Sigmoid colon (tissue), 7 donors: Measurements from ENCODE around the gene TANGO6. TPM values are rescaled to one million over a fixed set of nuclear protein-coding genes. Genes with fewer than 3 reads are reported as not detected.

Source experiments
- DNase-seq: peaks from one replicate; pipeline ENCODE4 v3.0.0-alpha.2; 2019
- H3K27ac ChIP-seq, 4 donors: fragments of 200-600 bp; sonication (generic); one replicate each; pipeline ENCODE4 v1.5.1; 2016 to 2019; ENCODE audit warnings: mild to moderate bottlenecking in 1 of 4
- H3K27me3 ChIP-seq, 3 donors: fragments of 200-600 bp; sonication (generic); one replicate each; pipeline ENCODE4 v1.5.1; 2019; ENCODE audit warnings: mild to moderate bottlenecking in 1 of 3
- H3K36me3 ChIP-seq, 4 donors: fragments of 200-600 bp; sonication (generic); one replicate each; pipeline ENCODE4 v1.5.1; 2016 to 2019
- H3K4me1 ChIP-seq, 4 donors: fragments of 200-600 bp; sonication (generic); one replicate each; pipeline ENCODE4 v1.5.1; 2017 to 2019
- H3K4me3 ChIP-seq, 4 donors: fragments of 200-600 bp; sonication (generic); one replicate each; pipeline ENCODE4 v1.5.1; 2017 to 2019; ENCODE audit warnings: mild to moderate bottlenecking in 2 of 4, moderate library complexity in 1 of 4
- H3K9me3 ChIP-seq, 4 donors: fragments of 200-600 bp in 3 of 4; sonication (generic) in 3 of 4; one replicate each; pipeline versions ENCODE4 v1.5.1 to v1.6.1; 2013 to 2019
- CTCF ChIP-seq, 4 experiments: fragments of 450-650 bp in 3 of 4; fragments of 200-600 bp in 1 of 4; IDR thresholded peaks; one replicate each; pipeline ENCODE4 v1.5.1; 2016 to 2019; ENCODE audit warnings: antibody characterized with exemption in 4 of 4, mild to moderate bottlenecking in 3 of 4, moderate library complexity in 2 of 4
- EP300 ChIP-seq, 4 donors: sonication (generic); formaldehyde crosslinking; IDR thresholded peaks; one replicate each; pipeline ENCODE4 v1.6.1; 2017; ENCODE audit warnings: antibody characterized with exemption in 4 of 4
- POLR2A ChIP-seq, 2 donors: fragments of 450-650 bp; IDR thresholded peaks; one replicate each; pipeline ENCODE4 v1.6.1; 2016; ENCODE audit warnings: antibody characterized with exemption in 2 of 2, mild to moderate bottlenecking in 2 of 2, moderate library complexity in 2 of 2
- POLR2AphosphoS5 ChIP-seq, 4 donors: sonication (generic); formaldehyde crosslinking; IDR thresholded peaks; one replicate each; pipeline ENCODE4 v1.6.1; 2017; ENCODE audit warnings: antibody characterized with exemption in 4 of 4
- WGBS, 2 donors: extraction: QIAGEN DNeasy Blood & Tissue Kit; methylation state at CpG; one replicate each; pipeline ENCODE4 v1.1.7; 2013; 5-methylcytosine and 5-hydroxymethylcytosine counted together
- intact Hi-C: fragments of 100-400 bp; cut with DNase I; formaldehyde crosslinking; loops from one replicate; pipeline ENCODE4 v1.15.1; 2023
- polyA plus RNA-seq, 3 donors: library from polyadenylated mRNA; stranded (reverse); fragments of 200-250 nt; gene quantifications; one replicate each; pipeline ENCODE4 v1.2.3, GENCODE V29; 2013
- total RNA-seq, 4 donors: library from RNA; depleted of rRNA; stranded (reverse); fragments of >200 nt; gene quantifications; one replicate each; pipeline ENCODE4 v1.1.0, GENCODE V29; 2016
- donor health status: healthy with polysubstance abuse.
- donor health status: Bipolar disorder and iron deficiency.
- donor health status: healthy.

Gene TANGO6
- total and polyA plus RNA-seq, 7 donors: 0.92 to 23.5 (median 16.0) TPM

DNA sequence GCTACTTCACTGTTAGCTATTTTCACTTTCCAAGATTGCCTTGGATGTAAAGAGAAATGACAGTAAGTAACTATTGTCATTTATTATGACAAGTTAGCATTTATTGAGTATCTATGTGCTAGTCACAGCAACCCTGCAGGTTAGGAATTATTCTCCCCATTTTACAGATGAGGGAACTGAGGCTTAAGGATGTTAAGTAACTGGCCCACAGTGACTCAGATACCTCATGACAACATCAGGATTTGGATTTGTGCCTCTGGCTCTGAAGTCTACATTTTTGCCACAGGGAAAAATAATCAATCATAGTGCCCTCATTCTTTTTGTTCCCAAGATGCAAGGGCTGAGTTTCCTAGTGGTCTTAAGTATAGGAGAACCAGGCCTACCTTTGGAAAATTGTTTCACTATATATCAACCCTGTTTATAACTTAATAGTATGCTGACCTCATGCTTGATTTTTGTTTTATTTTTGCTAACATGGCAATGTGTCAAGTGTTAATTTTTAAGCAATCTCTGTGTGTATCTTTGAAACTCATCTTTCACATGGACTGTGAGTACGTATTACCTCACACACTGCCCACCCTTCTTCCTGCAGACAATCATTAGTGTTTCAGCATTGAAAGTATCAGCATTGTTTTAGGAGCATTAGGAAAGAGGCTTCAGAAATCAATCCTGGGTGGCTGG, 105.0 kb downstream of the TANGO6 start:
- Histone ChIP-seq H3K4me3 (no peak overlapping the region), H3K27ac (no peak overlapping the region), H3K27me3 (no peaks in the 10 kb centered on the region), H3K9me3 (peaks cover 0 to 7% (median 0%) of the 10 kb centered on the region in 4 donors), H3K4me1 (peaks cover 0 to 3% (median 0%) of the 10 kb centered on the region in 4 donors), H3K36me3 (peaks cover 0 to 10% (median 4%) of the 10 kb centered on the region in 4 donors)
- TF ChIP-seq EP300 (IDR thresholded peaks at IDR 0.05) (no peak), POLR2AphosphoS5 (IDR thresholded peaks at IDR 0.05) (no peak), POLR2A (IDR thresholded peaks at IDR 0.05) (no peak), CTCF (IDR thresholded peaks at IDR 0.05) (no peak)
- 77 to 91% methylated on average over 1 of the region's 1 CpG for WGBS, 2 donors
- DNase-seq: no peak
- intact Hi-C loops: no loop called here

- TF ChIP-seq POLR2A (IDR thresholded peaks at IDR 0.05) (no peak), POLR2AphosphoS5 (IDR thresholded peaks at IDR 0.05) (no peak), EP300 (IDR thresholded peaks at IDR 0.05) (no peak), CTCF (IDR thresholded peaks at IDR 0.05) (no peak)
- intact Hi-C loops: no loop called here
- no peaks in the 10 kb centered on the region for H3K36me3 ChIP-seq
Measured at GRCh38 chr16:68951991-68952877, 108.9 kb downstream of the TANGO6 start.

DNA sequence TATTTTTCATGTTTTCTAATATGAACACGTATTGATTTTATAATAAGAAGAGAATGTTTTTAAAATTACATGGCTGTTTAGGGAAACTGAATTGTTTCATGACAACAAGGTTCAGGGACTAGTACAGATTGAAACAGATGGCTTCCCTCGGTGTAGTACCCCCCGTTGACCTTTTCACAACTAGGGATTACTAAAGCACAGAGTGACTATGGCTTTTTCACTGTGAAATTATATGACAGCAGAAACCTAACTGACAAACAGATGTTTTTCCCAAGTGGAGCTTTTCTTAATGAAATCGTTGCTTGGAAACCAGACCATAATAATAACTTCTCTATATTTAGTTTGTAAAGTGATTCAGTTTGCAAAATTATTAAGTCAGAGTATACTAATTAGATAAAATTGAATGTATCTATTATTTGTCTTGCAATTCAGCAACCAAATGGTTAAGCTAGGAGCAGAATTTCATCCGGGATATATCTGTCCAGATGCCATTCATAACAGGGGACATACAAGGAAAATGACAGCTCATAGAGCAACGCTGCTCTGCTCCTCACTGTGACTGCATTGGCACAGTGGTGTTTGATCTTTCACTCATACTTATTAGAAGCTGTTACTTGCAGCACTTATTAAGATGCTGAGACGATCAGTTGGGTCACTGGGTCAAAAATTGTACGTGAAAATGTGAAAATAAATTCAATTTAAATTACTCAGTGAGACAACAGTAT, 111.7 kb downstream of the TANGO6 start:
- no peaks in the 10 kb centered on the region for H3K4me1 ChIP-seq
- TF ChIP-seq CTCF (IDR thresholded peaks at IDR 0.05) (no peak), EP300 (IDR thresholded peaks at IDR 0.05) (no peak), POLR2AphosphoS5 (IDR thresholded peaks at IDR 0.05) (no peak), POLR2A (IDR thresholded peaks at IDR 0.05) (no peak)
- intact Hi-C loops: no loop called here
- no peaks in the 10 kb centered on the region for H3K27me3 ChIP-seq
- H3K27ac ChIP-seq: no peak overlapping the region
- no peak overlapping the region for H3K4me3 ChIP-seq
- H3K36me3 ChIP-seq: no peaks in the 10 kb centered on the region
- DNase-seq: no peak
- no peaks in the 10 kb centered on the region for H3K9me3 ChIP-seq
- 70 to 75% methylated on average over 8 of the region's 8 CpGs for WGBS, 2 donors

More at GRCh38 chr16:68951991-68952877, 108.9 kb downstream of the TANGO6 start:
- Histone ChIP-seq H3K27me3 (no peaks in the 10 kb centered on the region), H3K9me3 (no peaks in the 10 kb centered on the region), H3K27ac (no peak overlapping the region), H3K4me3 (no peak overlapping the region), H3K4me1 (peaks cover 0 to 3% (median 0%) of the 10 kb centered on the region in 4 donors)
- 69 to 75% methylated on average over 2 of the region's 2 CpGs for WGBS, 2 donors
- no peak for DNase-seq

DNA sequence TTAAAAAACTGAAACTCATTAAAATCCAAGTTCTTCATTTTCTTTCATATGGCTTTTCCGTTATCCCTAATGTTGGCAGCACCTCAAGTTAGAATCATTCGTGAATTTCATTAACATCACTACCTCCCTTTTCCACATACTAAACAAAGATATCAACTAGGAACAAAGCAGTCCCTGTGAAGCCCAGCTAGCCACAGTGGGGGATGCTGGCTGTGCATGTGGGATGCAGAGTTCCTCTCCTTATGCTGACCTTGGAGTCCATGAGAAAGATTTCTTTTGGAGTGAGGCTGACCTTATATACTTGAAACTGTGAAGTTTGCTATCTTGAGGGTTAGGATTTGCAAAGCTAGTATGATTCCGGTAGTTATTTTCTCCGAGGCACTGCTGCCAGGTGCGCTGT, 117.6 kb downstream of the TANGO6 start:
- H3K9me3 ChIP-seq: no peaks in the 10 kb centered on the region
- 91 to 94% methylated on average over 5 of the region's 5 CpGs for WGBS, 2 donors
- no peaks in the 10 kb centered on the region for H3K4me1 ChIP-seq
- H3K4me3 ChIP-seq: no peak overlapping the region
- H3K27me3 ChIP-seq: no peaks in the 10 kb centered on the region
- no peak overlapping the region for H3K27ac ChIP-seq
- TF ChIP-seq EP300 (IDR thresholded peaks at IDR 0.05): no peak
- no peak for TF ChIP-seq POLR2AphosphoS5 (IDR thresholded peaks at IDR 0.05)
- no peak for TF ChIP-seq POLR2A (IDR thresholded peaks at IDR 0.05)
- TF ChIP-seq CTCF (IDR thresholded peaks at IDR 0.05): no peak
- intact Hi-C loops: no loop called here
- no peaks in the 10 kb centered on the region for H3K36me3 ChIP-seq
- DNase-seq: no peak
